ENCODE measurements around the gene TRIM44. TPM values are rescaled to one million over a fixed set of nuclear protein-coding genes. Genes with fewer than 3 reads are reported as not detected.
"Not testable (repeated sequence)": the region's sequence is repeated elsewhere in the genome, so short reads cannot be mapped to it uniquely, and the experiment has no call there.

TRIM44 gene
- total RNA-seq, 3 donors from 2014 or later: 43.0 to 83.6 (median 43.9) TPM

DNA sequence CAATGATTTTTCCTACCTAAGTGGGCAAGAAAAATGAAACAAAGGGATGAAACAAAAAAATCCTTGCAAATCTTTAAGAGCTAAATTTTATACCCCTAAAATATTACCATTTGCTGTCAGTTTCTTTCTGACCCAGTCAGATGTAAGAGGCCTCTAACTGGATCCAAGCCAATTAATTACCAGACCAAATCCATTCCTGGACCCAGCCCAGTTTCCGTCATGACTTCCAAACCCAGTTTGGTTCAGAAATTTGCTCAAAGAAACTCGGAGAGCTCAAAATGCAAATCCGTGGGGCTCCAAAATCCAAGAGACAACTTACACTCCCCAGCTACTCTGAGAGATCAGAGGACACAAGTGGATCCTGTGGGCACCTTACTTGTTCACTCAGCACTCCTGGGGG, 46.8 kb downstream of the TRIM44 start:
- no peak for ATAC-seq
- no peaks in the 10 kb centered on the region for H3K36me3 ChIP-seq (ENCODE audit: low read depth)
- TF ChIP-seq CTCF (IDR thresholded peaks at IDR 0.05): no peak
- intact Hi-C loops (cut with DNase I, micrococcal nuclease): no loop called here
- no peaks in the 10 kb centered on the region for H3K4me1 ChIP-seq (ENCODE audit: low read depth)
- no peak overlapping the region for H3K4me3 ChIP-seq
- no peak for DNase-seq
- H3K9me3 ChIP-seq: no peaks in the 10 kb centered on the region

GRCh38 chr11:35711173-35711910, 48.8 kb downstream of the TRIM44 start:
- no peak for TF ChIP-seq CTCF (IDR thresholded peaks at IDR 0.05)
- H3K9me3 ChIP-seq: no peaks in the 10 kb centered on the region
- no peaks in the 10 kb centered on the region for H3K4me1 ChIP-seq (ENCODE audit: low read depth)
- DNase-seq: no peak
- no peaks in the 10 kb centered on the region for H3K36me3 ChIP-seq (ENCODE audit: low read depth)
- H3K4me3 ChIP-seq: no peak overlapping the region
- ATAC-seq: no peak
- intact Hi-C loops (cut with DNase I, micrococcal nuclease): no loop called here

DNA sequence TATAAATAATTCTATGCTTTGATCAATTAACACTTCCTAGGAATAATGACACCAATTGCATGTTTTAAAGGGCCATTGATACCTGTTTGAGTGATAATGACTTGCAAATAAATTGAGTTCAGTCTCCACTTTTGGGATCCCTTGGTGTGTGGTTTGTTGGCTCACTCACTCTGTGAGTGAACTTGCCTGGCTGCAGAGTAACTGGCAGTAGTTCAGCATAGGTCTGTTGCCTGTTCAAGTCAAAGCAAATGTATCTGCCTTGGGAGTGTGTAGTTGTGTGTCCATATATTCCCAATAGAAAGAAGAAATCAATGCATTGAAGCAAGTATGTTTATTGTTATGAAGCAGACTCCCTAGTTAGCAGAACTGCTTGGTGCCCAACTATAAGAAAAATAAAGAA, 49.3 kb downstream of the TRIM44 start:
- Histone ChIP-seq H3K9me3 (no peaks in the 10 kb centered on the region), H3K4me1 (ENCODE audit: low read depth) (no peaks in the 10 kb centered on the region), H3K36me3 (ENCODE audit: low read depth) (no peaks in the 10 kb centered on the region), H3K4me3 (no peak overlapping the region)
- intact Hi-C loops (cut with DNase I, micrococcal nuclease): no loop called here
- ATAC-seq: no peak
- DNase-seq: no peak
- TF ChIP-seq CTCF (IDR thresholded peaks at IDR 0.05): no peak

GRCh38 chr11:35712533-35712932, 50.0 kb downstream of the TRIM44 start:
- no peak for DNase-seq
- Histone ChIP-seq H3K4me1 (ENCODE audit: low read depth) (no peaks in the 10 kb centered on the region), H3K9me3 (no peaks in the 10 kb centered on the region), H3K4me3 (no peak overlapping the region), H3K36me3 (ENCODE audit: low read depth) (no peaks in the 10 kb centered on the region)
- intact Hi-C loops (cut with DNase I, micrococcal nuclease): no loop called here
- ATAC-seq: no peak
- no peak for TF ChIP-seq CTCF (IDR thresholded peaks at IDR 0.05)

DNA sequence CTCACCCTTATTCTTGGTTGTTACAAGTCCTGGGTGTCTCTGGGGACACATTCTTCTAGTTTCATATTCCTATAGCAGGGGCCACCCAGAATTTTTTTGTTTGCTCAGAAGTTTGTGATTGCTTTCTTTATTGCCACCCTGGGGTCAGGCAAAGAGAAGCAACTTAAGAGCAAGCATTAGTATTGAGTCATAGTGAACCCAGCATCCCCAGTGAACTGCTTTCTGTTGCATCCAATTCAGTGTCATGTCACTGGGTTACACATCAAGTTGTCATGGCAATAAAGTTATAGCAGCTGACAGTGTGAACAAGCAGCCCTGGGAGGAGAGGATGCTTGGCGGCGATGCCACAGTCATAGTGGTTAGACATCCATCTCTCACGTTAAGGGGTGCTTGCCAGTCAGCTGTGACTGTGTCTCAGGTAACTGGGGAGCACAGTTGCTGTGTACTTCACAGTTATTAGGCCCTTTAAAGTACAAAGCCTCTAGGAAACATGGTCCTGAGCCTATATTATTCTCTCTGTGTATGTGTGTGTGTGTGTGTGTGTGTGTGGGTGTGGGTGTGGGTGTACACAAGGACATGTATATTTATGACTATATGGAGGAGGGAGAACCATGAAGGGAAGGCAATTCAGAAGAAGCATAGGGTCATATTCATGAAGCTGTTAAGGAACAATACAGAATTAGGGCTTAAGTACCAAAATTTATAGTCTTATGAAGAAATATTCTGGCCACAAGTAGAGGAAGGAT, 52.5 kb downstream of the TRIM44 start:
- DNase-seq (no peak), ATAC-seq (no peak)
- Histone ChIP-seq H3K4me3 (no peak overlapping the region), H3K36me3 (ENCODE audit: low read depth) (no peaks in the 10 kb centered on the region), H3K4me1 (ENCODE audit: low read depth) (no peaks in the 10 kb centered on the region), H3K9me3 (no peaks in the 10 kb centered on the region)
- TF ChIP-seq CTCF (IDR thresholded peaks at IDR 0.05): no peak
- intact Hi-C loops (cut with DNase I, micrococcal nuclease): no loop called here

GRCh38 chr11:35715677-35716076, 53.1 kb downstream of the TRIM44 start:
- ATAC-seq; DNase-seq; H3K9me3 ChIP-seq; H3K4me3 ChIP-seq; intact Hi-C loops (cut with DNase I, micrococcal nuclease); H3K36me3 ChIP-seq (ENCODE audit: low read depth); H3K4me1 ChIP-seq (ENCODE audit: low read depth): not testable (repeated sequence)
